ENCODE measurements around the gene TOMM40. TPM values are rescaled to one million over a fixed set of nuclear protein-coding genes. Genes with fewer than 3 reads are reported as not detected.
A peak's percentile ranks its signal among the peaks of the same experiment; 100 is the strongest.

TOMM40 gene
- total and polyA plus RNA-seq, 11 donors, result 32.2 to 79.9 (median 46.3) TPM

GRCh38 chr19:44846455-44847143 lies 44.5 kb upstream of the TOMM40 start:
- 0 to 1% (median 1%) methylated on average over 26 to 51 of the region's 51 CpGs for WGBS, 4 donors
- TF ChIP-seq, protein P1, sequence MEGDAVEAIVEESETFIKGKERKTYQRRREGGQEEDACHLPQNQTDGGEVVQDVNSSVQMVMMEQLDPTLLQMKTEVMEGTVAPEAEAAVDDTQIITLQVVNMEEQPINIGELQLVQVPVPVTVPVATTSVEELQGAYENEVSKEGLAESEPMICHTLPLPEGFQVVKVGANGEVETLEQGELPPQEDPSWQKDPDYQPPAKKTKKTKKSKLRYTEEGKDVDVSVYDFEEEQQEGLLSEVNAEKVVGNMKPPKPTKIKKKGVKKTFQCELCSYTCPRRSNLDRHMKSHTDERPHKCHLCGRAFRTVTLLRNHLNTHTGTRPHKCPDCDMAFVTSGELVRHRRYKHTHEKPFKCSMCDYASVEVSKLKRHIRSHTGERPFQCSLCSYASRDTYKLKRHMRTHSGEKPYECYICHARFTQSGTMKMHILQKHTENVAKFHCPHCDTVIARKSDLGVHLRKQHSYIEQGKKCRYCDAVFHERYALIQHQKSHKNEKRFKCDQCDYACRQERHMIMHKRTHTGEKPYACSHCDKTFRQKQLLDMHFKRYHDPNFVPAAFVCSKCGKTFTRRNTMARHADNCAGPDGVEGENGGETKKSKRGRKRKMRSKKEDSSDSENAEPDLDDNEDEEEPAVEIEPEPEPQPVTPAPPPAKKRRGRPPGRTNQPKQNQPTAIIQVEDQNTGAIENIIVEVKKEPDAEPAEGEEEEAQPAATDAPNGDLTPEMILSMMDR (IDR thresholded peaks at IDR 0.05), result no peak
- TF ChIP-seq POLR2A (IDR thresholded peaks at IDR 0.05), result no peak
- peaks cover 15 to 63% (median 41%) of the 10 kb centered on the region in 12 donors for H3K4me1 ChIP-seq

GRCh38 chr19:44847144-44848035 lies 43.7 kb upstream of the TOMM40 start:
- intact Hi-C loops (cut with DNase I), result loop anchor here in 6 of 10 donors (2.0 to 10.0 kb wide), 6 partner anchors 23 to 163 kb away; partner anchors contain the start of gene TOMM40 (in 5 of the 6)

More at GRCh38 chr19:44846455-44847143, 44.5 kb upstream of the TOMM40 start:
- intact Hi-C loops (cut with DNase I), result loop anchor here in 7 of 10 donors (1.0 to 10.0 kb wide), 6 partner anchors 44 to 162 kb away; partner anchors contain the start of gene TOMM40 (in 5 of the 7)
- Histone ChIP-seq H3K4me3 (peak overlapping the region; percentile 86 to 100 (median 99)), H3K36me3 (no peaks in the 10 kb centered on the region), H3K27me3 (no peaks in the 10 kb centered on the region), H3K27ac (peak overlapping the region; percentile 94 to 100 (median 98)), H3K9me3 (no peaks in the 10 kb centered on the region)
- peak; percentile 38 to 62 (median 44) for DNase-seq
- ATAC-seq, result no peak

DNA sequence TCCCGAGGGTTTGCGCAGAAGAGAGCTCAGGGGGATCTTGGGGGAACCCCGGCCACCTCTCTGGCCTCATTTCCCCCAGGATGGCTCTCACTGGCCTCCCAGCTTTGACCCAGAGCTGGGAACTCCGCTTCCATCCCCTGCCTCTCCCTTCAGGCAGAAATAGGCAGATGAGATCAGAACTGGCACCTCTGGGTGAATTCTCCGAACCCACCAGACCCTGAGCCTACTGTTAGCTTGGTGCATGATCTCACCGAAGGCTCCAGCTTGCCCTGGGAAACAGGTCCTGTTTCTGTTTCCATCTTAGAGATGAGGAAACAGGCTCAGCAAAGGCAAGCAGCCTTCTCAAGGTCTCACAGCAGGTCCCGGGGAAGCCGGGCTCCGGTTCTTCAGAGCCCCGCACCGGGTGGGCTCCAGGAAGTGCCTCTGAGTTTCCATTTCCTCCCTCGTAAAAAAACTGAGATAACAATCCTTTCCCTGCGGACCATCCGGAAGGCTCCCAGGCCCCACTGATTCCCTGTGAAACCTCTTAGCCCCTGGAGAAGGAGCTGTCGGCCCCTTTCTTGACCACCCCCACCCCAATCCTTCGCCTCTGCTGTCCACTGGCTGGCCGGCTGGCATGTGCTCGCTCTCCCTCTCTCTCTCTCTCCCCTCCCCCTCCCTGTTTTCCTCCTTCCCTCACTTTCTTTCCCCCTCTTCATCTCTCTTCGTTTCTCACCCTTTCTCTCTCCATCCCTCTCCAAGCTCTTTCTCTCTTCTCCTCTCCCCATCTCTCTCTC lies 42.8 kb upstream of the TOMM40 start:
- DNase-seq (peak; percentile 32 to 57 (median 45)), ATAC-seq (peak in 1 of 4 donors; percentile 2)
- Histone ChIP-seq H3K27ac (peak overlapping the region; percentile 94 to 100 (median 98)), H3K9me3 (no peaks in the 10 kb centered on the region), H3K36me3 (peaks cover 0 to 2% (median 0%) of the 10 kb centered on the region in 9 donors), H3K4me3 (peak overlapping the region; percentile 86 to 100 (median 99)), H3K27me3 (no peaks in the 10 kb centered on the region), H3K4me1 (peaks cover 15 to 72% (median 43%) of the 10 kb centered on the region in 12 donors)
- TF ChIP-seq, protein P1 (IDR thresholded peaks at IDR 0.05), result no peak
- no peak for TF ChIP-seq POLR2A (IDR thresholded peaks at IDR 0.05)
- WGBS, 4 donors, result 11 to 23% (median 20%) methylated on average over 12 to 19 of the region's 19 CpGs
- intact Hi-C loops (cut with DNase I), result loop anchor here in 6 of 10 donors (2.0 to 10.0 kb wide), 5 partner anchors 23 to 163 kb away; partner anchors contain the start of gene TOMM40 (in 2 of the 6)

More at GRCh38 chr19:44847144-44848035, 43.7 kb upstream of the TOMM40 start:
- H3K27me3 ChIP-seq, result no peaks in the 10 kb centered on the region
- H3K4me3 ChIP-seq, result peak overlapping the region; percentile 86 to 100 (median 99)
- WGBS, 4 donors, result 1 to 2% (median 1%) methylated on average over 27 to 47 of the region's 47 CpGs
- no peaks in the 10 kb centered on the region for H3K36me3 ChIP-seq
- peak; percentile 78 to 85 (median 80) for DNase-seq
- peak overlapping the region; percentile 94 to 100 (median 98) for H3K27ac ChIP-seq
- H3K9me3 ChIP-seq, result no peaks in the 10 kb centered on the region
- ATAC-seq, result peak in 2 of 4 donors; percentile 4 to 41
- H3K4me1 ChIP-seq, result peaks cover 15 to 69% (median 43%) of the 10 kb centered on the region in 12 donors
- TF ChIP-seq POLR2A (IDR thresholded peaks at IDR 0.05), result peak in 1 of 2 donors; percentile 45
- TF ChIP-seq, protein P1 (IDR thresholded peaks at IDR 0.05), result no peak
